ENCODE results near the gene VIPAS39. TPM values are rescaled to one million over a fixed set of nuclear protein-coding genes. Genes with fewer than 3 reads are reported as not detected.

Gene VIPAS39
- total RNA-seq, 4 donors from 2014 or later, result 10.5 to 24.0 (median 16.2) TPM

GRCh38 chr14:77482422-77482821 is 25.0 kb upstream of the VIPAS39 start:
- no peaks in the 10 kb centered on the region for H3K9me3 ChIP-seq
- no peaks in the 10 kb centered on the region for H3K4me1 ChIP-seq
- H3K36me3 ChIP-seq, result no peaks in the 10 kb centered on the region
- no peak for TF ChIP-seq CTCF (IDR thresholded peaks at IDR 0.05)
- TF ChIP-seq EP300 (IDR thresholded peaks at IDR 0.05), result no peak
- no peak for TF ChIP-seq POLR2A (IDR thresholded peaks at IDR 0.05)
- WGBS, 2 donors, result 69 to 81% methylated on average over 6 to 8 of the region's 8 CpGs
- no peaks in the 10 kb centered on the region for H3K27me3 ChIP-seq
- no peak for DNase-seq (ENCODE audit: low spot score in 2 of 2)
- H3K4me3 ChIP-seq, result no peak overlapping the region
- no peak overlapping the region for H3K27ac ChIP-seq

GRCh38 chr14:77478796-77479195 is 21.4 kb upstream of the VIPAS39 start:
- no peak for TF ChIP-seq POLR2A (IDR thresholded peaks at IDR 0.05)
- no peak for TF ChIP-seq EP300 (IDR thresholded peaks at IDR 0.05)
- no peak for TF ChIP-seq CTCF (IDR thresholded peaks at IDR 0.05)
- no peak overlapping the region for H3K4me3 ChIP-seq
- no peaks in the 10 kb centered on the region for H3K4me1 ChIP-seq
- H3K27me3 ChIP-seq, result no peaks in the 10 kb centered on the region
- 77 to 78% methylated on average over 1 of the region's 1 CpG for WGBS, 2 donors
- H3K36me3 ChIP-seq, result no peaks in the 10 kb centered on the region
- no peak overlapping the region for H3K27ac ChIP-seq
- no peak for DNase-seq (ENCODE audit: low spot score in 2 of 2)
- no peaks in the 10 kb centered on the region for H3K9me3 ChIP-seq

GRCh38 chr14:77478029-77478428 is 20.6 kb upstream of the VIPAS39 start:
- WGBS, 2 donors, result 79 to 98% methylated on average over 4 to 5 of the region's 5 CpGs
- Histone ChIP-seq H3K27me3 (no peaks in the 10 kb centered on the region), H3K4me3 (no peak overlapping the region)

GRCh38 chr14:77475432-77476115 is 18.2 kb upstream of the VIPAS39 start:
- no peaks in the 10 kb centered on the region for H3K36me3 ChIP-seq
- no peak overlapping the region for H3K4me3 ChIP-seq
- H3K4me1 ChIP-seq, result no peaks in the 10 kb centered on the region
- DNase-seq (ENCODE audit: low spot score in 2 of 2), result no peak
- 82 to 89% methylated on average over 21 to 33 of the region's 35 CpGs for WGBS, 2 donors
- no peaks in the 10 kb centered on the region for H3K9me3 ChIP-seq
- H3K27ac ChIP-seq, result no peak overlapping the region
- peaks cover 0 to 4% of the 10 kb centered on the region in 2 donors for H3K27me3 ChIP-seq
- TF ChIP-seq POLR2A (IDR thresholded peaks at IDR 0.05), result no peak
- TF ChIP-seq EP300 (IDR thresholded peaks at IDR 0.05), result no peak
- no peak for TF ChIP-seq CTCF (IDR thresholded peaks at IDR 0.05)

More at GRCh38 chr14:77478029-77478428, 20.6 kb upstream of the VIPAS39 start:
- H3K4me1 ChIP-seq, result no peaks in the 10 kb centered on the region
- TF ChIP-seq EP300 (IDR thresholded peaks at IDR 0.05), result no peak
- TF ChIP-seq CTCF (IDR thresholded peaks at IDR 0.05), result no peak
- TF ChIP-seq POLR2A (IDR thresholded peaks at IDR 0.05), result no peak
- H3K9me3 ChIP-seq, result no peaks in the 10 kb centered on the region
- H3K36me3 ChIP-seq, result no peaks in the 10 kb centered on the region
- H3K27ac ChIP-seq, result no peak overlapping the region
- no peak for DNase-seq (ENCODE audit: low spot score in 2 of 2)

GRCh38 chr14:77474479-77475177 is 17.2 kb upstream of the VIPAS39 start:
- H3K27ac ChIP-seq, result no peak overlapping the region
- no peaks in the 10 kb centered on the region for H3K4me1 ChIP-seq
- DNase-seq (ENCODE audit: low spot score in 2 of 2), result no peak
- peaks cover 0 to 9% (median 0%) of the 10 kb centered on the region in 3 donors for H3K36me3 ChIP-seq
- no peak for TF ChIP-seq CTCF (IDR thresholded peaks at IDR 0.05)
- no peak for TF ChIP-seq EP300 (IDR thresholded peaks at IDR 0.05)
- no peak for TF ChIP-seq POLR2A (IDR thresholded peaks at IDR 0.05)
- H3K4me3 ChIP-seq, result no peak overlapping the region
- peaks cover 0 to 4% of the 10 kb centered on the region in 2 donors for H3K27me3 ChIP-seq
- no peaks in the 10 kb centered on the region for H3K9me3 ChIP-seq
- 59 to 66% methylated on average over 8 to 9 of the region's 9 CpGs for WGBS, 2 donors

Measured in tibial nerve (tissue), 4 donors.